Endothelial cell of umbilical vein (primary cell): Measurements from ENCODE around the gene FAM114A2. TPM values are rescaled to one million over a fixed set of nuclear protein-coding genes. Genes with fewer than 3 reads are reported as not detected.

Source experiments
- BruUV-seq: library from RNA; stranded (reverse); fragments of 400-500 nt; replicated peaks from 2 replicates; lab custom pipeline; 2021; lab: Mats Ljungman, UMichigan
- CTCF ChIA-PET: fragments of 300-600, 350-600 bp; sonication (Branson Sonifier 250); formaldehyde crosslinking; loops from one replicate; lab custom pipeline; 2021; ENCODE audit warnings: antibody characterized with exemption, inconsistent platforms; lab: Charles Lee
- POLR2A ChIA-PET: fragments of 300-600, 350-600 bp; sonication (Branson Sonifier 250); formaldehyde crosslinking; loops from one replicate; lab custom pipeline; 2021; ENCODE audit warnings: antibody characterized with exemption, inconsistent platforms; lab: Charles Lee
- DNase-seq: peaks from one replicate; pipeline ENCODE4 v3.0.0-alpha.2; 2011; ENCODE audit warnings: low read depth, low spot score
- FAIRE-seq: peaks from 2 replicates; lab custom pipeline; 2011; peaks lifted over from hg19 to GRCh38; lab: Jason Lieb, UNC
- H2AFZ ChIP-seq: 2 replicates; pipeline ENCODE4 v1.6.0; 2012; ENCODE audit warnings: low read depth, low read length, control low read depth, inconsistent platforms
- H3K27ac ChIP-seq: 2 replicates; pipeline ENCODE4 v1.5.1; 2011; ENCODE audit warnings: low read depth, mild to moderate bottlenecking, control low read depth, low read length, moderate library complexity; ENCODE audit not compliant: insufficient read depth
- H3K27me3 ChIP-seq, 2 experiments: 2 replicates each; pipeline versions ENCODE4 v1.6.0 to v1.6.1; 2011; ENCODE audit warnings: low read length in 2 of 2, mixed read lengths in 1 of 2; ENCODE audit not compliant: control insufficient read depth in 2 of 2, insufficient read depth in 2 of 2
- H3K36me3 ChIP-seq, 2 experiments: 2 replicates in 1 of 2; 3 replicates in 1 of 2; pipeline ENCODE4 v1.5.1; 2011; ENCODE audit warnings: low read length in 2 of 2, mild to moderate bottlenecking in 1 of 2, moderate library complexity in 1 of 2; ENCODE audit not compliant: control insufficient read depth in 2 of 2, insufficient read depth in 2 of 2; ENCODE audit errors: extremely low read depth in 1 of 2
- H3K4me1 ChIP-seq: 3 replicates; pipeline ENCODE4 v1.5.1; 2011; ENCODE audit warnings: mild to moderate bottlenecking, low read length; ENCODE audit not compliant: control insufficient read depth, insufficient read depth; ENCODE audit errors: extremely low read depth
- H3K4me2 ChIP-seq: 2 replicates; pipeline ENCODE4 v1.6.1; 2011; ENCODE audit warnings: low read length, control low read depth, mixed read lengths; ENCODE audit not compliant: insufficient read depth
- H3K4me3 ChIP-seq, 3 experiments: fragments of 200-600 bp in 1 of 3; sonication (generic), shearing (Covaris generic) in 1 of 3; replicated peaks in 1 of 3; 2 replicates each; pipeline ENCODE4 v1.5.1; 2011 to 2016; ENCODE audit warnings: control low read depth in 3 of 3, low read length in 3 of 3, mild to moderate bottlenecking in 2 of 3, inconsistent platforms in 1 of 3, low read depth in 1 of 3, moderate library complexity in 1 of 3; ENCODE audit not compliant: insufficient read depth in 1 of 3
- H3K79me2 ChIP-seq: 2 replicates; pipeline ENCODE4 v1.6.0; 2012; ENCODE audit warnings: low read length, inconsistent platforms; ENCODE audit not compliant: control insufficient read depth, insufficient read depth
- H3K9ac ChIP-seq: replicated peaks from 2 replicates; pipeline ENCODE3; 2011; ENCODE audit warnings: low read length, control low read depth; ENCODE audit not compliant: insufficient read depth; ENCODE audit errors: extremely low read depth
- H3K9me1 ChIP-seq: replicated peaks from 3 replicates; pipeline ENCODE4 v1.6.0; 2011; ENCODE audit warnings: mild to moderate bottlenecking, low read length; ENCODE audit not compliant: control insufficient read depth, insufficient read depth; ENCODE audit errors: extremely low read depth
- H3K9me3 ChIP-seq: replicated peaks from 2 replicates; pipeline ENCODE4 v1.5.1; 2012; ENCODE audit warnings: low read length, inconsistent platforms; ENCODE audit not compliant: control insufficient read depth, insufficient read depth
- H4K20me1 ChIP-seq: replicated peaks from 2 replicates; pipeline ENCODE3; 2011; ENCODE audit warnings: mild to moderate bottlenecking, low read length; ENCODE audit not compliant: control insufficient read depth, insufficient read depth; ENCODE audit errors: extremely low read depth
- CTCF ChIP-seq, 2 donors: IDR thresholded peaks; 1 replicate in 1 of 2; 2 replicates in 1 of 2; pipeline ENCODE4 v1.5.1; 2011; ENCODE audit warnings: low read length in 2 of 2, mild to moderate bottlenecking in 2 of 2, moderate library complexity in 2 of 2, control low read depth in 1 of 2, inconsistent platforms in 1 of 2, low read depth in 1 of 2; ENCODE audit not compliant: insufficient read depth in 1 of 2; ENCODE audit errors: extremely low read depth in 1 of 2
- EZH2 ChIP-seq: IDR thresholded peaks from 2 replicates; pipeline ENCODE4 v1.6.1; 2012; ENCODE audit warnings: borderline replicate concordance, low read depth, mild to moderate bottlenecking, moderate library complexity, low read length, inconsistent platforms; ENCODE audit not compliant: severe bottlenecking
- FOS ChIP-seq: IDR thresholded peaks from 2 replicates; pipeline ENCODE4 v1.6.1; 2011; ENCODE audit warnings: mild to moderate bottlenecking, low read length, moderate library complexity, borderline replicate concordance; ENCODE audit not compliant: insufficient read depth
- GATA2 ChIP-seq: IDR thresholded peaks from 2 replicates; pipeline ENCODE4 v1.7.0; 2011; ENCODE audit warnings: low read depth, mild to moderate bottlenecking, moderate library complexity, mixed read lengths, low read length; ENCODE audit not compliant: insufficient read length, insufficient read depth
- JUN ChIP-seq: IDR thresholded peaks from 2 replicates; pipeline ENCODE4 v1.6.1; 2011; ENCODE audit warnings: borderline replicate concordance, low read depth; ENCODE audit not compliant: insufficient read length, insufficient read depth
- MYC ChIP-seq: IDR thresholded peaks from one replicate; pipeline ENCODE4 v1.6.1; 2011; ENCODE audit warnings: mild to moderate bottlenecking, low read depth, low read length
- POLR2A ChIP-seq: IDR thresholded peaks from 2 replicates; pipeline ENCODE4 v1.6.1; 2012; ENCODE audit warnings: low read depth, mild to moderate bottlenecking, control low read depth, low read length
- POLR2AphosphoS5 ChIP-seq: IDR thresholded peaks from 2 replicates; pipeline ENCODE4 v1.6.1; 2012; ENCODE audit warnings: low read depth, mild to moderate bottlenecking, control low read depth, low read length, moderate library complexity; ENCODE audit not compliant: insufficient read depth
- dilution Hi-C: fragments of 300-500 bp; cut with MboI; formaldehyde crosslinking; loops from one replicate; pipeline ENCODE4 v1.15.0; 2019; ENCODE audit warnings: low sequenced_read_pairs; ENCODE audit not compliant: extremely low pct_ligation_motif_present
- intact Hi-C: fragments of 100-400 bp; cut with micrococcal nuclease; formaldehyde crosslinking; loops from one replicate; pipeline ENCODE4 v1.10.0; 2022
- polyA plus RNA-seq, 4 experiments: library from polyadenylated mRNA; depleted of rRNA in 3 of 4; stranded (reverse) in 3 of 4; unstranded in 1 of 4; fragments of >200 nt; gene quantifications; 2 replicates each; pipeline versions ENCODE4 v1.2.1 to v1.2.3, GENCODE V29; 2011 to 2012; ENCODE audit warnings: missing spikeins in 1 of 4
- total RNA-seq: library from RNA; stranded (reverse); gene quantifications from 2 replicates; pipeline ENCODE4 v1.2.3, GENCODE V29; 2021
- TF ChIP-seq, protein P1 (sequence below): IDR thresholded peaks from 2 replicates; pipeline ENCODE4 v1.6.1; 2011; ENCODE audit not compliant: insufficient read depth, insufficient read length

Gene FAM114A2
- total and polyA plus RNA-seq, 2 donors (not counting 3 experiments of a cell fraction or from before 2014, with no cell fraction given): 9.6 to 31.3 TPM

DNA sequence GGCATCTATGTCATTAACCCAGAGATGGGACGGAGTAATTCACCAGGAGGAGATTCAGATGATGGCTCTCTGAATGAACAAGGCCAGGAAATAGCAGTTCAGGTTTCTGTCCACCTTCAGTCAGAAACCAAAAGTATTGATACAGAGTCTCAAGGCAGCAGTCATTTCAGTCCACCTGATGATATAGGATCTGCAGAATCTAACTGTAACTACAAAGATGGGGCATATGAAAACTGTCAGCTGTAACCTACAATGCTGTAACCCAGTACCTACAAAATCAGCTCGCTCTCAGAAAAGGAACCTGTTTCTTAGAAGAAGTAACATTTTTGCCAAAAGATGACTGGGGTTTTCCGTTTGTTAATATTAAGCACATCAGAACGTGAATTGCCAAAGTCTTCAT is 14.8 kb upstream of the FAM114A2 start:
- H3K9me1 ChIP-seq: no peaks in the 10 kb centered on the region
- no peak overlapping the region for H3K4me3 ChIP-seq
- no peaks in the 10 kb centered on the region for H4K20me1 ChIP-seq
- no TSS peak for BruUV-seq
- ChIA-PET CTCF (interaction anchor here (0.7 kb wide), 1 partner anchor 79 kb away, joined by 3 read pairs; no protein-coding TSS in a partner anchor), POLR2A (no interaction called here)
- dilution Hi-C loops: no loop called here
- intact Hi-C loops: no loop called here
- no peaks in the 10 kb centered on the region for H3K4me1 ChIP-seq
- H2AFZ ChIP-seq: no peak overlapping the region
- no peaks in the 10 kb centered on the region for H3K27me3 ChIP-seq
- no peak overlapping the region for H3K27ac ChIP-seq
- no peaks in the 10 kb centered on the region for H3K9me3 ChIP-seq
- H3K36me3 ChIP-seq: peaks cover 4 to 5% of the 10 kb centered on the region in 2 experiments
- H3K9ac ChIP-seq: no peak overlapping the region
- FAIRE-seq (no peak), DNase-seq (no peak)
- H3K79me2 ChIP-seq: no peaks in the 10 kb centered on the region
- TF ChIP-seq EZH2: no peak
- TF ChIP-seq POLR2AphosphoS5: no peak
- TF ChIP-seq GATA2: no peak
- TF ChIP-seq, protein P1, sequence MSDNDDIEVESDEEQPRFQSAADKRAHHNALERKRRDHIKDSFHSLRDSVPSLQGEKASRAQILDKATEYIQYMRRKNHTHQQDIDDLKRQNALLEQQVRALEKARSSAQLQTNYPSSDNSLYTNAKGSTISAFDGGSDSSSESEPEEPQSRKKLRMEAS: no peak
- TF ChIP-seq FOS: no peak
- TF ChIP-seq JUN: no peak
- TF ChIP-seq MYC: no peak
- no peak for TF ChIP-seq CTCF (IDR thresholded peaks at IDR 0.05; ENCODE audit: extremely low read depth in 1 of 2, insufficient read depth in 1 of 2, low read depth in 1 of 2, low read length in 2 of 2)
- TF ChIP-seq POLR2A: no peak
- no peak overlapping the region for H3K4me2 ChIP-seq
